GM12864 (cell line): ENCODE data around the gene CCR5.

Experiments
- DNase-seq: peaks from one replicate; pipeline ENCODE4 v3.0.0-alpha.2; 2011; ENCODE audit warnings: low read depth
- H3K4me3 ChIP-seq: 2 replicates; pipeline ENCODE4 v1.5.1; 2011; ENCODE audit warnings: mild to moderate bottlenecking, low read depth, low read length, control low read depth
- CTCF ChIP-seq: IDR thresholded peaks from 2 replicates; pipeline ENCODE4 v1.5.1; 2011; ENCODE audit warnings: low read depth, mild to moderate bottlenecking, moderate library complexity, low read length, control low read depth, inconsistent platforms; ENCODE audit errors: missing control alignments

CCR5 gene

GRCh38 chr3:46416125-46416810 is 45.5 kb downstream of the CCR5 start:
- TF ChIP-seq CTCF, result no peak
- DNase-seq, result no peak

GRCh38 chr3:46416811-46417510 is 46.2 kb downstream of the CCR5 start:
- H3K4me3 ChIP-seq, result no peak overlapping the region
- no peak for DNase-seq
- no peak for TF ChIP-seq CTCF

More at GRCh38 chr3:46416125-46416810, 45.5 kb downstream of the CCR5 start:
- no peak overlapping the region for H3K4me3 ChIP-seq

GRCh38 chr3:46417841-46418611 is 47.3 kb downstream of the CCR5 start:
- H3K4me3 ChIP-seq, result no peak overlapping the region
- no peak for TF ChIP-seq CTCF
- no peak for DNase-seq

- DNase-seq, result no peak
- H3K4me3 ChIP-seq, result no peak overlapping the region
- TF ChIP-seq CTCF, result no peak
Measured at GRCh38 chr3:46419816-46420215, 49.1 kb downstream of the CCR5 start.

DNA sequence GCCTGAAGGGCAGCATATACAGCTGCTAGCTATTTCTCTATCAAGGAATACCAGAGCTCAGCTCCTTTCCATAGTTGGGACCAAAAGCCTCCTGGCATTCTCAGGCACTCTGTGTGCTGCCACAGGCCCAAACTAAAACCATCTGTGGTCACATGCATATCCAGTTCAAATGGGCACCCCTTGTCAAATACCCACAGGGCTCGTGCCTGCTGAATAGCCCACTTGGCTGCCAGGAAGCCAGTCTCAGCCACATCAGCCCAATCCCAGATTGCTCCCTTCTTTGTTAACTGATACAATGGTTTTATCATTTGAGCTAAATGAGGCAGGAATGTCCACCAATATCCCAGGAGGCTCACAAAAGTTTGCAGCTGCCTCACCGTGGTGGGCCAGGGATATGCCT is 50.2 kb downstream of the CCR5 start:
- no peak for DNase-seq
- no peak overlapping the region for H3K4me3 ChIP-seq
- TF ChIP-seq CTCF, result no peak

DNA sequence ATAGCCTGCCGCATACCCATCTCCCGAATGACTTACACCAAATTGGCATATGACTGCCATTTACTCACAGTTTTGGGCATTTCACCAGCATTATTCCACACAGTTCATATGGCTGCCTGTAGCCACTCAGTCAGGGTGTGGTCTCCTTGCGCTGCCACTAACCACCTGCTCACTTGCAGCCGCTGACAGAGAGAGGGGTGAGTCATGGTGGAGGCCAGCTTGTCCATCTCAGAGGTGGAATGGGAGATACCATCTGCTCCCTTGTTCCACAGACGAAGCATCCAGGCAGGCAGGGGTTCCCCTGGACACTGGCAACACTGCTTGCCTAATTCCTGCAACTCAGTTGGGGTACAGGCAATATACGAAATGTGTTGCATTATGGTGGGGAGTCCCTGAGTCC is 51.9 kb downstream of the CCR5 start:
- no peak for DNase-seq
- TF ChIP-seq CTCF, result no peak
- no peak overlapping the region for H3K4me3 ChIP-seq
